NCI-H226 (cell line): Measurements from ENCODE around the gene OGDH.
A peak's percentile ranks its signal among the peaks of the same experiment; 100 is the strongest.

Experiments
- DNase-seq: peaks from one replicate; pipeline ENCODE4 v3.0.0-alpha.2; 2015

OGDH gene

DNA sequence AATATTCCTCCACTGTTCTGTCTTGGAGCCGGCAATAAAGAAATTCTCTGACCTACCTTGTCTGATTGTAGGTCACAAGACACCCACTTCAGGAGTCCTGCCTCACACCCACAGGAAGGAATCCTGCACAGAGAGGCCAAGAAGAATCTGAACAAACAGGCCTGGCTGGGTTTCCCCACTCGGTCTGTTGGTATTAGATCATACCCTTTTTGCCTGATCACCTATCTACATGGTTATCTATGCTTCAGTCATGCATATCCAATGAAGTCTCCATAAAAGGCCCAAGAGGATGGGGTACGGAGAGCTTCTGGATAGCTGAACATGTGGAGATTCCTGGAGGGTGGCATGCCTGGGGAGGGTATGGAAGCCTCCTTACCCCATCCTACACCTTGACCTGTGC lies 12.3 kb downstream of the OGDH start:
- DNase-seq: no peak

DNA sequence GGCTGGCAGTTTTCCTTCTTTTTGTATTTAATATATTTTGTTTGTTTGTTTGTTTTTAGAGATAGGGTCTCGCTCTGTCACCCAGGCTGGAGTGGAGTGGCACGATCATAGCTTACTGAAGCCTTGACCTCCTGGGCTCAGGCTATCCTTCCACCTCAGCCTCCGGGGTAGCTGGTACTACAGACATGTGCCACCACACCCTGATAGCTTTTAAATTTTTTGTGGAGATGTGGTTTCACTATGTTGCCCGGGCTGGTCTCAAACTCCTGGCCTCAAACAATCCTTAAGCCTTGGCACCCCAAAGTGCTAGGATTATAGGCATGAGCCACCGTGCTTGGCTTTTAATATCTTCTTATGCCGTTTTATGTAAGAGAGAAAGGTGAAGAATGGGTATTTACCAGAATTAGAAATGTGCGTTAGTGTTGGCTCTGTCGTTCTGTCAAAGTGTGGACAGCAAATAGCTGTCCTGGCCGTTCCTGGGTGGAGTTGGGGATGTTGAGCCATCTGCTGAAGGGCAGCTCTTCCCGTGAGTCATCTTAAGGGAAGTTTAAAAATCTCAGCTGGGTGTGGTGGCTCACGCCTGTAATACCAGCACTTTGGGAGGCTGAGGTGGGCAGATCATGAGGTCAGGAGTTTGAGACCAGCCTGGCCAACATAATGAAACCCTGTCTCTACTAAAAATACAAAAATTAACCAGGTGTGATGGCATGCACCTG lies 14.8 kb downstream of the OGDH start:
- DNase-seq: peak; percentile 41

DNA sequence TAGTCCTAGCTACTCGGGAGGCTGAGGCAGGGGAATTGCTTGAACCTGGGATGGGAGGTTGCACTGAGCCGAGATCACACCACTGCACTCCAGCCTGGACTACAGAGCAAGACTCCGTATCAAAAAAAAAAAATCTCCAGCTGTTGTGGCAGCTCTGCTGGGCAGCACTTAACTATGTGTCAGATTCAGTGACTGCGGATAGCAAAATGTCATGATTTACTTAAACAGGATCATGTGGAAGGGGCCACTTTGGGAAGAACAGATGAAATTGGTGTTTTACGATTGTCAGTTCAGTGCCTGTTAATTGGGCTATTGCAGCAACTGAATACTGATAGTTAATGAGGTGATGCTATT lies 15.3 kb downstream of the OGDH start:
- DNase-seq: no peak

DNA sequence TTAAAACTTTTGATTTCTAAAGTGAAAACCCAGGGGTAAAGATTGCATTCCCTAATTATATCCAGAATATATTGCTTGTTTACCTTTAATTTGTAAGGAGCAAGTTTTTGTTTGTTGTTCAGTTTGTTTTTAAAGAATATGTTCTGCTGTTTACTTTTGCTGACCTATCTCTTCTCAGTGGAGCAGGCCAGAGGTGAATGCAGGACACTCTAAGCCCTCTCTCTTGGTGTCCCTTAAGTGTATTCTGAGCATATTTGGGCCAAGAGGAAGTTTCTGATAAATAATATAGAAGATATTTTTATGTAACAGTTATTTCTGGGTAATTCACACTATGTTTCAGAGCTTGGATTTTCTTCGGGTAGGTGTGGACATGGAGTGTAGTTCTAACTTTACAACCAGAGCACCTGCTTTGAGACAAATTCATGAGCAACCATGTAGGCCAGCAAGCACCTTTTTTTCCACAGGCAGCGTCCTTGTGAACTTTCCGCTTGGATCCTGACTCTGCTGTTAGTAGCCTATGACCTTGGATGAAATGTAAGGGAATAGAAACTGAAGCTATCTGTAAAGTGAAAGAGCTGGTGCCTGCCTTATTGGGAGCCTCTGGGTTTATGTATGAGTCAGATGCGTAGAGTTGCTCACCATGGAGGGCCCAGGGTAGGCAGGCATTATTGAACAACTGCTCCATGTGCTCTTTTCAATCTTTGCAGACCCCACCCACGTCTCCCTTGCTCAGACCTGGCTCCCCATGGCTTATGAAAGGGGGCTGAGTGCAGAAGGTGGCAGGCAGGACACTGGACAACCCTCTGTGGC lies 16.1 kb downstream of the OGDH start:
- DNase-seq: no peak

DNA sequence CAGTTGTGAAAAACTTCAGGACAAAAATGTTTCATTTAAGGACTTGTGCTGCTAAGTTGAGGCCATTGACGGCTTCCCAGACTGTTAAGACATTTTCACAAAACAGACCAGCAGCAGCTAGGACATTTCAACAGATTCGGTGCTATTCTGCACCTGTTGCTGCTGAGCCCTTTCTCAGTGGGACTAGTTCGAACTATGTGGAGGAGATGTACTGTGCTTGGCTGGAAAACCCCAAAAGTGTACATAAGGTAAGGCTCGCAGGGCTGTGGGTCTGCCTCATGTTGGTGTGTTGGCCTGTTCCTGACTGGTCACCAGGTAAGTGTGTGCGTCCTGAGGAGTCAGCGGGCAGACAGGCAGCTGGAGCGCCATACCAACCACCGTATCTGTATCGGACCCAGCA lies 17.9 kb downstream of the OGDH start:
- DNase-seq: no peak

DNA sequence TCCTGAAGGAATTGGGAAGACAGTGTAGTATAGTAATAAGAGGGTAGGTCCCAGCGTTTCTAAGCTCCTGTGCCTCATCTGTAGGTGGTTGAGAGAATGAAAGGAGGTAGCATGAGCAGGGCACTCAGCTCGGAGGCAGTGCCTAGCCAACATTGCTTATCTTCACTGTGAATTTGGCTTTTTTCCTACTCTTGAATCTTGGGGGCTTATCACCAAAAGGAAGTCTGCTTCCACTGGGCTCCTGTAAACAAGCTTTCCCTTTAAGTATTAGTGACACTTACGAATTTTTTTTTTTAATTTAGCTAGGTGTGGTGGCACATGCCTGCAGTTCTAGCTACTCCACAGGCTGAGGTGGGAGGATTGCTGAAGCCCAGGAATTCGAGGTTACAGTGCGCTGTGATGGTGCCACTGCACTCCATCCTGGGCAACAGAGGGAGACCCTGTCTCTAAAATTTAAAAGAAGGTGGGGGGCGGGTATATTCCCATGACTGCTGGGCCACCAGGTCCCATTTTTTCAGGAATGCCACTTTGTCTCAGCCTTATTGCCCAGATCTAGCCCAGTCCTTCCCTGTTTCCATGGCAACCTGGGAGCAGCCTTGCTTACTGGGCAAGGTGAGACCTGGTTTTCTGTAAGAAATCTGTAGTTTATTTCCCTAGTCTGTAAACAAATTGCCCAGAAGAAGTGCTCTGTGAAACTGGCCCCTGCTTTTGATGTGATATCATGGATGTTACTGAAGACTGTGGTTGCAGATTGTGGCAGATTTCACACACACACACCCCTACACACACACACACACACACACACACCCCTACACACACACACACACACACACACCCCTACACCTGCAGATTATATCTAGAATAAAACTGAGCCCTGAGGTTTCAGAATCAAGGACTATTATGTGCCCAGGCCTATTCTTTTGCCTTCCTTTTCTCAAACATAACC lies 19.4 kb downstream of the OGDH start:
- DNase-seq: no peak

DNA sequence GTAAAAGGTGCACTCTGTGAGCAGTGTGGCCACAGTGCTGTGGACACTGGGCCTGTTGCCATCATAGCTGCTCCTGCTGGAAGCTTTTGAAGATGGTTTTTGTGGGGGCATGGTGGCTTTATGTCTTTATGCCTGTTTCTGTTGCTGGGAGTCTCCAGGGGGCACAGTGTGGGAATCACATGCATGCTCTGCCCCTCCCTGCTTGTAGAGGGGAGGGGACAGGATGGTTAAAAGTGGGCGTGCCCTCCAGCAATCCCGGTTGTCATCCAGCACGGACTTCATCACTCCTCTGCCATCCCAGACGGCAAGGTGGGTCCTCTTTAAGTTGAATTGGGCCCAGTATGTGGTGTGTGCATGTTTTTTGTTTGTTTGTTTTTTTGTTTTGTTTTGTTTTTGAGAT lies 20.2 kb downstream of the OGDH start:
- no peak for DNase-seq

DNA sequence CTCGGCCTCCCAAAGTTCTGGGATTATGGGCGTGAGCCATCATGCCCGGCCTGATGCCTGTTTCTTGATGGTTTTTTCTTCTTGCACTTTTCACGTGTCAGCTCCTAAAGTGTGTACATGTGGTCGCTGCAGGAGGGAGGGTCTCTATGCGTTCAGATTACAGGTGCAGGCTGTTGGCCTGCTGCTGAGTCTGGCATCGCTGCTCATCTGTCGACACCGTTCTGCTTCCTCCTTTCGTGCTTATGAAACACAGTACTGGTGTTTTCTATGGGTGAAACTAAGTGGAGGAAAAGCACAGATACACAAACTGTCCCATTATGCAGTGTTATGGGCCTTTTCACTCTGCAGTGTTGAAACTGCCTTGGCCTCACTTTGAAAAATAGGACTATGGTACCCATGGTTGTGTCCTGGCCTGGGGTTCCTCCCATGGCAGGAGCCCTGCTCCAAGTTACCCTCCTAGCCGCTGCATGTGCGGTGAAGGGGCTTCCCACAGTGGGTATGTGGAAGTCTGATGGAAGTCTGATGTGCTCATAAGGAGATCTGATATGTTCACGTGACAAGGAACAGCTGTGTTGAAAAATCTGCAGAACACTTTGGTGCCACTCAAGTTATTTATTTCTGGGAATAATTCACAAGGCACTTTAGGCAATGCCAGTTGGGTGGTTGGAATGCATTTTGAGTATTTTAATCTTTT lies 23.5 kb downstream of the OGDH start:
- DNase-seq: no peak

DNA sequence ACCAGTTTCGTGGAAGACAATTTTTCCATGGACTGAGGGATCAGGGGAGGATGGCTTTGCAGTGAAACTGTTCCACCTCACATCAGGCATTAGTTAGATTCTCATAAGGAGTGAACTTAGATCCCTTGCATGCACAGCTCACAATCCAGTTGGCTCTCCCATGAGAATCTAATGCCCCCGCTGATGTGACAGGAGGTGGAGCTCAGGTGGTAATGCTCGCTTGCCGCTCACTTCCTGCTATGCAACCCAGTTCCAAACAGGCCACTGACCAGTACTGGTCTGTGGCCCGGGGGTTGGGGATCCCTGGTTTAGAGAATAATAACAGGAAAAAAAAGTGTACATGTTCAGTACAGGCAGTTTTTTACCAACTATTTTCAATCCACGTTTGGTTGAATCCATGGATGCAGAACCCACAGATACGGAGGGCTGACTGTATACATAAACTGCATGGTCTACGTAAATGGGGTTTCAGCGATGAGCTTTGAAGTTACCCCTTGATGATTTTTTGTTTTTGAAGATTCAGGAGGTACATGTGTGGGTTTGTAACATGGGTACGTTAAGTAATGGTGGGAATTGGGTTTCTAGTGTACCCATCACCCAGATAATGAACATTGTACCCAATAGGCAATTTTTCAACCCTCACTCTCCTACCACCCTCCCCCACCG lies 24.5 kb downstream of the OGDH start:
- no peak for DNase-seq

DNA sequence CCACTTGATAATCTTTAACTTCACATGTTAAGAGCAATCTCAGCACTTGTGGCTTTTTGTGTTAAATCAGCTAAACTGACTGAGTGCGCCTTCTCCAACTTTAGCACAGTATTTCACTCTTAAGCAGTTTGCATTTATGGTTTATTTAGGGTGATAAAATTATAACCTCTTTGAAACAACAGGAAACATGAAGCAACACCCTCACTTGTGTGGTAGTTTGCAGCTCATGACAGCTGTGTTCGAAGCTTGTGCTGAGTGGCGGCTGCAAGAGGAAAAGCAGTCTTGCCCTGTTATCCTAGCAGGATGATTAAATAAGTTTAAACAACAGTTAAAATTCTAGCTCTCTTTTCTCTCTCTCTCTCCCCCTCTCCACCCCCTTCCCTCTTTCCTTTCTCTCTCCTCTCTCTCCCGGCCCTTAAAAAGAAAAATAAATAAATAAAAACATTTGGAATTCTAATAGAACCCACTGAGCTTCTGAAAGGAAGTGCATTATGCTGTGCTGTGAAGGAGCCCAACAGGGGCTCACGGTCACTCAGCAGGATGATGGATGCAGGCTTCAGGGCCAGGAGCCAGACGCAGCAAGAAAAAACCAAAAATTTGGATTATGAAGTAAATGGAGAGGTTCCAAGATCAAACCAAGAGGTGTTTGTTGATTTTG lies 25.2 kb downstream of the OGDH start:
- DNase-seq: no peak

DNA sequence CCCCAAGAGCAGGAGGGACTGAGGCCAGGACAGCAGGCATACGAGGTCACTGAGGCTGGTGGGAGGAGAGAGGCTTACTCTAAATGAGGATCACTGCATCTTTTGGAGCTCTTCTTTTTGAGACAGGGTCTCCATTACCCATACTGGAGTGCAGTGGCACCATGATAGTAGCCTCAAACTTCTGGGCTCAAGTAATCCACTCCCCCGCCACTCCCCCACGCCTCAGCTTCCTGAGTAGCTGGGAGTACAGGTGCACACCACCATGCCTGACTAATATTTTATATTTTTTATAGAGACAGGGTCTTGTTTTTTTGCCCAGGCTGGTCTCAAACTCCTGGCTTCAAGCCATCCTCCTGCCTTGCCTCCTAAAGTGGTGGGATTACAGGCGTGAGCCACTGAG lies 25.8 kb downstream of the OGDH start:
- DNase-seq: no peak

DNA sequence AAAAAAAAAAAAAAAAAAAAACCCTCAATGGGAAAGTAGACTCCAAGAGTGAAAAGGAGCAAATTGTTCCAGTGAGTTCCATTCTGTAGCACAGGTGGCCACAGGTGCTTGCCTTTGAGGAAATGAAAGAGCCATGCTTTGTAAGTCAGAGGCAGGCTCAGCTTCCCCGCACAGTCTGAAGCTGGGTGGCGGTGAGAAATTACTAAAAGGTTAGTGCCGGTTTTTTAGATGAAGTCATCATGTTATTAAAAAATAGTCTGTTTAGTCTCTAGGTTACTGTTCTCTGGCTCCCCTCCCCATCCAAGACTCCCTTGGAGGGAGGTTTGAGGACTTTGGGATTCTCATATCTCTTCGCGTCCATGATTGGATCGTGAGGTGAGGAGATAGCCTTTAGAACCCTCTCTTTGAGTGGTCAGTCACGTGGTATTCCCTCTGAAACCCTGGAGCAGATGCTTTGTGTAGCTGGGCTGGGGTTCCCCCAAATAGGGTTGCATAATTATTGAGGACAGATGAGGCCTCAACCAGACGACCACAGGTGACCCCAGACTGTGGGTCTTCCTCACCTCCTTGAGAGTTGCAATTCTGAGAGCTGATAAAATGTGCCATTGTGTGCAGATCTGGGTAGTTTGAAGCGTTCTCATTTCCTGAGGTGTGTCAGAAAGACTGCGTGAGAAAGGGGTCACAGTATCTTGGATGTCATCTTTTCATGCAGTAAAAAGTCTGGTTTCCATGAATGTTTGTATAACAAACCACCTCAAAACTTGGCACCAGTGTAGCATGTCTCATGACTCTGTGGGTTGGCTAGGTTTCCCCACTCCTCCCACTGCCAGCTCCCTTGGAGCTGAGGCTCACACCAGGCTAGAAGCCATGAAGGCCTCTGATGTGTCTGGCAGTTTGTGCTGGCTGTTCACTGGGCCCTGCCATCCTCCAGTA lies 27.1 kb downstream of the OGDH start:
- peak; percentile 94 for DNase-seq

DNA sequence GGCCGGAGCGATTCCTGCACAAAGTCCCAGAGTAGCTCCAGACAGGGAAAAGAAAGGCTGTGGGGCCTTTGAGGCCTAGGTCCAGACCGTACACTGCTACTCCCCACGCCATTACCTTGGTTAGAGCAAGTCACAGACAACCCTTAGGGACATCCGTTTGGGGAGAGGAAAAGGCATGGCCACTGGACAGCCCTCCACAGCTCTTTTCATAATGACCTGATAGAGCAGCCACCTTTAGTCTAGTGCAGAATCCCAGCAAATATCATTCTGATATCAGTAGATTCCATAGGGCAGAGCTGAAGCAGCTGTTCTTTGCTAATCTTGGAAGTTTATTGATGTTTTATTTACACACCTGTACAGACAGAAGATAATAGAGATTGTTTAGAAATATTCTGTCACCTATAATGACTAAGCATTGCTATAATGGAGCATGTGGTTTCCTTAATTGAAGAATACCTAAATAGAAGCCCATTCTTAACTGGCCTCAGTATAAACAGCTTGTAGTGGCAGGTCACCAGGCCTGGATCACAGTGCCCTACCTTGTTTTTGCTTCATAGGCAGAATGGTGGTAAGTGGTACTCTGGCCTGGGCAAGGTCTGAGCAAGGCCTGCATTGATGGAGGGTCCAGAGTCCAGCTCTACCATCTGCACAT lies 27.9 kb downstream of the OGDH start:
- no peak for DNase-seq

DNA sequence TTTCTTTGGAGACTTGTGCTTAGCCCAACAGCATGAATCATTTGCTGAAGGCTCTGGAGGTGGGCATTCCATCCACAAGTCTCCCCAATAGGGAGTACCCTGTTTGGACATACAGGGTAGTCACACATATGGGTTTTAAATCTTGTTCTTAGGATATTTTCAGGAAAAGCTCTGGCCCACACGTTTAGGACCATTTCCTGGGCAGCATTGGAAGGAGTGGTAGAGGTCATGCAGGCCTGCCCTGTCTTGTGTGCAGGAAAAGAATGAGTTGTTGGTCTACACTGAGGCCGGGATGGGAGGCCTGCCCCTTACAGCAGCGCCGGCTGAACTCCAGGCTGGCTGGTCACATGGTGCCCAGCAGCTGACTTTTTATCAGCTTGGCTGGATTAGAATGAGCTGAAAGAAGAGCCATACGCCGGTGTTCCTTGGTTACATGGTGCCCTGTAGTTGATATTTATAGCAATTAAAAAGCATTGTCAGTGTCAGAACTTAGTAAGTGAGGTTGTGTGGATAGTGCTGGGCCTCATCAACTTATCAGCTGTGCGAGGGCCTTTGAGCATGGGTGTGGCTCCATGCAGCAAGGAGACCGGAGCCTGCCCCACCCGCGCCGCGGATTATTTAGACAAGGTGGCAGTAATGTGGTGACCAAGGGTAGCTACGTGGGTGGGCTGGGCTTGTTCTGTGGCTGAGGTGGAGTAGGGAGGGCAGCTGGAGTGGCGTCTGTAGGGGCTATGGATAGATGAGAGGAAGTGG lies 28.6 kb downstream of the OGDH start:
- no peak for DNase-seq

DNA sequence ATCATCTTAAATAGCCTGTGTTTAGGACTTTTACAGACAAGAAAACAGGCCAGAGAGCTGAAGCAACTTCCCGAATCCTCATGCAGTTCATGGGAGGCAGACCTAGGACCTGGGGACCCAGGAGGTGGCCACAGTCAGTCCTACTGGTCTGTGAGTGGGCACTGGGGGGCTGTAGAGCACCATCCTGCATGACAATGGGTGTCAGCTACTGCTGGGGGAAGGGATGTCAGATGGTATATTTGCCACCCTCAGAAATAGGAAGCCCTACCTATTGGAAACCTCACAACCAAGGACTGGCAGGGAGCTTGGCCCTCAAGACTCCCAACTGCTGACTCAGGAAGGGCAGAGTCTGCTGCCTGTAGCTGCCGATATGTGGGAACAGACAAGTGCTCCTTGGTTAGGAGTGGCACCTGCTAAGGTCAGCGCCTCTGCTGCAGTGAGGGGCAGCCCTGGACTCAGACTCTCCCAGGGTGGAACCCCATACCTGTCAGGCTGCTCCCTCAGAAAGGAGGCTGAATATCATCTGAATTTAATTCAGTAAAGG lies 29.7 kb downstream of the OGDH start:
- no peak for DNase-seq

DNA sequence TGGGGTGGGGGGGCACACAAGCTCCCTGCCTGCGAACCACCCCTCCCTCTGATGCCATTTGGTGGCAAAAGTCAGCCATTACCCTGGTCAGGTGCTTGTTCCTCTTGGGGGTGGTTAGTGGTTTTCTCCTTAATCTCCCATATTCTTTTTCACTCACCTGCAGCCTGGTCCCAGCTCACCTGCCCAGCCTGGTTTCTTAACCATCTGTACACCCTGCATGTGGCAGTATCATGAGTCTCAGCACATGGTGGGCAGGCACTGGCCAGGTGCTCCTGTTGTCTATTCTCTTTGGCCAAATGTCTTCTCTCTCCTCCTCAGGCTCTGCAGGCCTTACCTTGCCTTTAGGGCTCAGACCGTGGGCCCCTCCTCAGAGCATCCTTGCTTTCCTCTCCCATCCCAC lies 30.5 kb downstream of the OGDH start:
- DNase-seq: no peak

DNA sequence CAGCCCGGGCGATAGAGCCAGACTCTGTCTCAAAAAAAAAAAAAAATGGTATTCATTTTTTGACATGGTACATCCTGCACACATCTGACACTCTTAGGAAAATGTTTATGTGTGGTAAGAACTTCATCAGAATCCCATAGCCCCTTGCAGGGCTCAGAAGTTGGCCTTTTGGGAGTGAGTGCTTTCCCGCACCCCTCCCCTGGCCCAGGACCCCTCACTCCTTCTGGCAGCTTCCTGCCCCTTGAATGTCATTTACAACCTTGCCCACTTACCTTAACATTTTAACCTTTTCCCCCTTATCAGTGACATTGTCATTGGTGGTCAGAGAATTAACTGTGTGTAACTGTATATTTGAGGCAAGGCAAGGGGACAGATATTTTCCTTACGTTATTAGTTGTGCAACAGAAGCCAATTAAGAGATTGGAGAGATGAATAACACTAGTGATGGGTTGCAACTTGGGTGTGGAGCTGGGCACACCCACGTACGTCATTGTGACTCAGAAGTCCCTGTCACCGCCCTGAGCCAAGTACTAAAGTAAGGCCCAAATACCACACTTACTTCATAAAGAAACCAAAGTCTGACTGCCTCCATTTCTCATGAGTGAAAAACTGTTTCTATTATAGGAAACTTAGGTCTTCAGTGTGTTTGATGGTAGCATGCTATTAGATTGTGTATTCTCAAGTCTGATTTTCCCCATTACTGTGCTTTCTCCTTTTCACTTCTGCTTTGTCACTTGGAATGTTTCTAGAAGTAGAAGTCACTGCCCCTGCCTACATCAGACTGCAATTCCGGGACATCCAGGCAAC lies 31.6 kb downstream of the OGDH start:
- no peak for DNase-seq
